A172 (cell line): ENCODE results near the gene USP34. TPM values are rescaled to one million over a fixed set of nuclear protein-coding genes. Genes with fewer than 3 reads are reported as not detected.
"Not testable (repeated sequence)": the region's sequence is repeated elsewhere in the genome, so short reads cannot be mapped to it uniquely, and the experiment has no call there.

ENCODE experiments used
- DNase-seq: peaks from one replicate; pipeline ENCODE4 v3.0.0-alpha.2; 2015; ENCODE audit warnings: low spot score
- total RNA-seq: library from RNA; depleted of rRNA; stranded (reverse); fragments of >200 nt; shearing (Covaris generic); gene quantifications from 2 replicates; pipeline ENCODE4 v1.2.3, GENCODE V29; 2014; rRNA removed

The USP34 gene
- 91.0 and 101 TPM in 2 replicates for total RNA-seq

GRCh38 chr2:61470965-61471904 is at the start of gene USP34:
Gene USP34, minus strand, starts transcription at chr2:61471087. Its CDS starts 395 bp downstream, at chr2:61470692.
- DNase-seq, result peak; percentile 90

- DNase-seq, result no peak
Measured at GRCh38 chr2:61520261-61520660, 49.4 kb upstream of the USP34 start.

GRCh38 chr2:61512768-61513398 is 42.0 kb upstream of the USP34 start:
- no peak for DNase-seq

GRCh38 chr2:61510674-61511671 is 40.1 kb upstream of the USP34 start:
- DNase-seq, result no peak

GRCh38 chr2:61504949-61505348 is 34.1 kb upstream of the USP34 start:
- no peak for DNase-seq

- DNase-seq, result no peak
Measured at GRCh38 chr2:61499060-61499459, 28.2 kb upstream of the USP34 start.

- DNase-seq, result peak; percentile 3
Measured at GRCh38 chr2:61493523-61493942, 22.6 kb upstream of the USP34 start.

GRCh38 chr2:61492476-61492875 is 21.6 kb upstream of the USP34 start:
- no peak for DNase-seq

GRCh38 chr2:61485281-61485680 is 14.4 kb upstream of the USP34 start:
- no peak for DNase-seq

GRCh38 chr2:61478086-61478485 is 7.2 kb upstream of the USP34 start:
- DNase-seq, result no peak

GRCh38 chr2:61476929-61477589 is 6.2 kb upstream of the USP34 start:
- DNase-seq, result not testable (repeated sequence)

GRCh38 chr2:61471905-61472805 is 1.3 kb upstream of the USP34 start:
- DNase-seq, result peak; percentile 40

- peak; percentile 62 for DNase-seq
Measured at GRCh38 chr2:61470122-61470951, 550 bp downstream of the USP34 start.

GRCh38 chr2:61469424-61470121 is 1.3 kb downstream of the USP34 start:
- peak; percentile 16 for DNase-seq

- not testable (repeated sequence) for DNase-seq
Measured at GRCh38 chr2:61468231-61468630, 2.7 kb downstream of the USP34 start.

GRCh38 chr2:61465045-61465444 is 5.8 kb downstream of the USP34 start:
- no peak for DNase-seq

- no peak for DNase-seq
Measured at GRCh38 chr2:61463769-61464475, 7.0 kb downstream of the USP34 start.

GRCh38 chr2:61461404-61461803 is 9.5 kb downstream of the USP34 start:
- no peak for DNase-seq
